K562 (cell line): ENCODE results near the gene SEPTIN1.

ENCODE experiments used
- BCOR ChIP-seq: fragments of 450-650 bp; IDR thresholded peaks from 2 replicates; pipeline ENCODE4 v1.6.1; 2016
- CHD1 ChIP-seq: fragments of 200-600 bp; sonication (generic); IDR thresholded peaks from one replicate; pipeline ENCODE4 v1.6.1; 2012; ENCODE audit warnings: mild to moderate bottlenecking, moderate library complexity, low read length, inconsistent platforms
- DPF2 ChIP-seq: fragments of 450-650 bp; IDR thresholded peaks from 2 replicates; pipeline ENCODE4 v1.6.1; 2016
- MAFK ChIP-seq: IDR thresholded peaks from 2 replicates; pipeline ENCODE4 v1.6.1; 2011; ENCODE audit warnings: low read length, improper control_type of control experiment
- RBM25 ChIP-seq: fragments of 200-400 bp; formaldehyde crosslinking; IDR thresholded peaks from 2 replicates; pipeline ENCODE4 v1.6.1; 2018; ENCODE audit warnings: low read length, low read depth, moderate library complexity; ENCODE audit not compliant: severe bottlenecking
- RFX5 ChIP-seq: IDR thresholded peaks from 2 replicates; pipeline ENCODE4 v1.6.1; 2011; ENCODE audit warnings: low read depth, mild to moderate bottlenecking, improper control_type of control experiment, low read length
- SIRT6 ChIP-seq: IDR thresholded peaks from one replicate; pipeline ENCODE4 v1.6.1; 2012; ENCODE audit warnings: low read depth, mild to moderate bottlenecking, control low read depth, inconsistent platforms, low read length, moderate library complexity
- SRSF3 ChIP-seq: fragments of 200-400 bp; formaldehyde crosslinking; IDR thresholded peaks from 2 replicates; pipeline ENCODE4 v1.6.1; 2016; ENCODE audit warnings: mild to moderate bottlenecking, low read length, moderate library complexity; ENCODE audit not compliant: insufficient read depth
- U2AF1 ChIP-seq: fragments of 200-400 bp; formaldehyde crosslinking; optimal IDR thresholded peaks from 2 replicates; pipeline ENCODE3; 2017; ENCODE audit warnings: mild to moderate bottlenecking, low read depth, low read length, moderate library complexity
- ZFP1 ChIP-seq: fragments of 450-650 bp; formaldehyde crosslinking; IDR thresholded peaks from 2 replicates; pipeline ENCODE4 v1.4.0; 2020; ENCODE audit warnings: mild to moderate bottlenecking, mixed read lengths
- TF ChIP-seq, protein P1 (sequence below), 3 experiments: IDR thresholded peaks in 2 of 3; conservative IDR thresholded peaks in 1 of 3; 2 replicates each; pipeline ENCODE4 v1.5.1; 2011 to 2012; ENCODE audit warnings: low read length in 3 of 3, mild to moderate bottlenecking in 3 of 3, control low read depth in 2 of 3, improper control_type of control experiment in 1 of 3, inconsistent platforms in 1 of 3, low read depth in 1 of 3, mixed read lengths in 1 of 3, moderate library complexity in 1 of 3; ENCODE audit not compliant: insufficient read depth in 2 of 3
- TF ChIP-seq, protein P2 (sequence below): fragments of 150-350 bp; conservative IDR thresholded peaks from 2 replicates; pipeline ENCODE4 v1.6.1; 2014; ENCODE audit warnings: low read length

DNA sequence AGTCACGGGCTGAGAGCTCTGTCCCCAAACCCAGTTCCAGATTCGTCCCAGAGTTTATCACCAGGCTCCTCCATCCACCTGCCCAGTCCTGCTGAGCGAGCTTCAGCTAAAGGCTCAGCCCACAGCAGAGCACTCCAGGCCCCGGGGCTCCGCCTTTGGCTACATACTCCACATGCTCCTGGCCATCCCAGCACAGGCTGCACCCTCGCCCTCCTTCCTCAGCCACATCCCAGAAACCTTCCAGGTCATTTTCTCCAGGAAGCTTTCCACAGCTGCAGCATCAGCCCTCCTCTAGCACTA lies 22.5 kb downstream of the SEPTIN1 start:
- TF ChIP-seq, protein P1, sequence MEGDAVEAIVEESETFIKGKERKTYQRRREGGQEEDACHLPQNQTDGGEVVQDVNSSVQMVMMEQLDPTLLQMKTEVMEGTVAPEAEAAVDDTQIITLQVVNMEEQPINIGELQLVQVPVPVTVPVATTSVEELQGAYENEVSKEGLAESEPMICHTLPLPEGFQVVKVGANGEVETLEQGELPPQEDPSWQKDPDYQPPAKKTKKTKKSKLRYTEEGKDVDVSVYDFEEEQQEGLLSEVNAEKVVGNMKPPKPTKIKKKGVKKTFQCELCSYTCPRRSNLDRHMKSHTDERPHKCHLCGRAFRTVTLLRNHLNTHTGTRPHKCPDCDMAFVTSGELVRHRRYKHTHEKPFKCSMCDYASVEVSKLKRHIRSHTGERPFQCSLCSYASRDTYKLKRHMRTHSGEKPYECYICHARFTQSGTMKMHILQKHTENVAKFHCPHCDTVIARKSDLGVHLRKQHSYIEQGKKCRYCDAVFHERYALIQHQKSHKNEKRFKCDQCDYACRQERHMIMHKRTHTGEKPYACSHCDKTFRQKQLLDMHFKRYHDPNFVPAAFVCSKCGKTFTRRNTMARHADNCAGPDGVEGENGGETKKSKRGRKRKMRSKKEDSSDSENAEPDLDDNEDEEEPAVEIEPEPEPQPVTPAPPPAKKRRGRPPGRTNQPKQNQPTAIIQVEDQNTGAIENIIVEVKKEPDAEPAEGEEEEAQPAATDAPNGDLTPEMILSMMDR (IDR thresholded peaks at IDR 0.05 in 2 of 3, conservative IDR thresholded peaks at IDR 0.05 in 1 of 3; ENCODE audit: insufficient read depth in 2 of 3, low read depth in 1 of 3, low read length in 3 of 3): no peak
- TF ChIP-seq MAFK: no peak
- no peak for TF ChIP-seq RFX5
- no peak for TF ChIP-seq SIRT6
- no peak for TF ChIP-seq DPF2
- TF ChIP-seq CHD1: no peak
- TF ChIP-seq SRSF3: no peak
- no peak for TF ChIP-seq ZFP1 (CRISPR knock-in tag)
- TF ChIP-seq U2AF1: no peak
- no peak for TF ChIP-seq RBM25
- TF ChIP-seq BCOR: no peak
- TF ChIP-seq, protein P2, sequence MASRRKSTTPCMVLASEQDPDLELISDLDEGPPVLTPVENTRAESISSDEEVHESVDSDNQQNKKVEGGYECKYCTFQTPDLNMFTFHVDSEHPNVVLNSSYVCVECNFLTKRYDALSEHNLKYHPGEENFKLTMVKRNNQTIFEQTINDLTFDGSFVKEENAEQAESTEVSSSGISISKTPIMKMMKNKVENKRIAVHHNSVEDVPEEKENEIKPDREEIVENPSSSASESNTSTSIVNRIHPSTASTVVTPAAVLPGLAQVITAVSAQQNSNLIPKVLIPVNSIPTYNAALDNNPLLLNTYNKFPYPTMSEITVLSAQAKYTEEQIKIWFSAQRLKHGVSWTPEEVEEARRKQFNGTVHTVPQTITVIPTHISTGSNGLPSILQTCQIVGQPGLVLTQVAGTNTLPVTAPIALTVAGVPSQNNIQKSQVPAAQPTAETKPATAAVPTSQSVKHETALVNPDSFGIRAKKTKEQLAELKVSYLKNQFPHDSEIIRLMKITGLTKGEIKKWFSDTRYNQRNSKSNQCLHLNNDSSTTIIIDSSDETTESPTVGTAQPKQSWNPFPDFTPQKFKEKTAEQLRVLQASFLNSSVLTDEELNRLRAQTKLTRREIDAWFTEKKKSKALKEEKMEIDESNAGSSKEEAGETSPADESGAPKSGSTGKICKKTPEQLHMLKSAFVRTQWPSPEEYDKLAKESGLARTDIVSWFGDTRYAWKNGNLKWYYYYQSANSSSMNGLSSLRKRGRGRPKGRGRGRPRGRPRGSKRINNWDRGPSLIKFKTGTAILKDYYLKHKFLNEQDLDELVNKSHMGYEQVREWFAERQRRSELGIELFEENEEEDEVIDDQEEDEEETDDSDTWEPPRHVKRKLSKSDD: no peak
